Right atrium auricular region (tissue), 2 donors: ENCODE results near the gene ERCC2. TPM values are rescaled to one million over a fixed set of nuclear protein-coding genes. Genes with fewer than 3 reads are reported as not detected.

Experiments used
- DNase-seq: peaks from one replicate; pipeline ENCODE4 v3.0.0-alpha.2; 2019; ENCODE audit warnings: low spot score
- H3K27ac ChIP-seq, 2 donors: fragments of 200-600 bp; sonication (generic); 1 replicate in 1 of 2; 2 replicates in 1 of 2; pipeline ENCODE4 v1.5.1; 2016 to 2019
- H3K27me3 ChIP-seq, 2 donors: fragments of 200-600 bp; sonication (generic); one replicate each; pipeline versions ENCODE4 v1.5.1 to v1.6.0; 2017 to 2019
- H3K36me3 ChIP-seq: fragments of 200-600 bp; sonication (generic); one replicate; pipeline ENCODE4 v1.5.1; 2016
- H3K4me1 ChIP-seq, 2 donors: fragments of 200-600 bp; sonication (generic); one replicate each; pipeline versions ENCODE4 v1.5.1 to v1.6.0; 2017 to 2019
- H3K4me3 ChIP-seq, 2 donors: fragments of 200-600 bp; sonication (generic); 1 replicate in 1 of 2; 2 replicates in 1 of 2; pipeline ENCODE4 v1.5.1; 2017 to 2019; ENCODE audit warnings: mild to moderate bottlenecking in 1 of 2, moderate library complexity in 1 of 2
- H3K9me3 ChIP-seq, 2 donors: fragments of 200-600 bp; sonication (generic); one replicate each; pipeline ENCODE4 v1.5.1; 2019
- total RNA-seq, 2 donors: library from RNA; depleted of rRNA; stranded (reverse); fragments of >200 nt; gene quantifications; one replicate each; pipeline ENCODE4 v1.1.0, GENCODE V29; 2016
- TF ChIP-seq, protein P1 (sequence below), 2 donors: fragments of 200-600 bp; sonication (generic); IDR thresholded peaks; one replicate each; pipeline ENCODE4 v1.5.1; 2019; ENCODE audit warnings: antibody characterized with exemption in 2 of 2

Gene ERCC2
- total RNA-seq, 2 donors from 2014 or later = 8.6 to 11.2 TPM

DNA sequence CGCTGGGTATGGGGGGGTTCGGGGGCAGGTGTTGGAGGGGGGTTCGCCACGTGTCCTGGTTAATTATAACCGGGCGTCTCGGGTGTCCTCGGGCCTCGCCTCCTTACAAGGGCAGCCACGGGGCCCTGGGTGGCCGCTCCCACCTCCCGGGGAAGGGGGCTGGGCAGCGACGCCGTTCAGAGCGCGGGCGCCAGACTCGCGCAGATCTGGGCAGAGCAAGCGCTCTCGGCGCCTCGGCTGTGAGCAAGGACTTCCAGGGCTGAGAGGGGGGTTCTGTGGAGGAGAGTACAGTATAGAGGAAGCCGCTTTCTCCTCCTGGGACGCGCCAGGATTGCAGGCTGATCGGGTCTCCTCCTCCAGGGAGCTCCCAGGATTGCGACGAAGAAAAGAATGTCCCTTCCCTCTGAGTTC lies 46.7 kb downstream of the ERCC2 start:
- H3K27me3 ChIP-seq = no peaks in the 10 kb centered on the region
- peak overlapping the region; percentile 86 to 95 for H3K27ac ChIP-seq
- H3K4me3 ChIP-seq = peak overlapping the region; percentile 56
- H3K36me3 ChIP-seq = peaks cover 9% of the 10 kb centered on the region
- DNase-seq = peak; percentile 67
- no peaks in the 10 kb centered on the region for H3K9me3 ChIP-seq
- TF ChIP-seq, protein P1, sequence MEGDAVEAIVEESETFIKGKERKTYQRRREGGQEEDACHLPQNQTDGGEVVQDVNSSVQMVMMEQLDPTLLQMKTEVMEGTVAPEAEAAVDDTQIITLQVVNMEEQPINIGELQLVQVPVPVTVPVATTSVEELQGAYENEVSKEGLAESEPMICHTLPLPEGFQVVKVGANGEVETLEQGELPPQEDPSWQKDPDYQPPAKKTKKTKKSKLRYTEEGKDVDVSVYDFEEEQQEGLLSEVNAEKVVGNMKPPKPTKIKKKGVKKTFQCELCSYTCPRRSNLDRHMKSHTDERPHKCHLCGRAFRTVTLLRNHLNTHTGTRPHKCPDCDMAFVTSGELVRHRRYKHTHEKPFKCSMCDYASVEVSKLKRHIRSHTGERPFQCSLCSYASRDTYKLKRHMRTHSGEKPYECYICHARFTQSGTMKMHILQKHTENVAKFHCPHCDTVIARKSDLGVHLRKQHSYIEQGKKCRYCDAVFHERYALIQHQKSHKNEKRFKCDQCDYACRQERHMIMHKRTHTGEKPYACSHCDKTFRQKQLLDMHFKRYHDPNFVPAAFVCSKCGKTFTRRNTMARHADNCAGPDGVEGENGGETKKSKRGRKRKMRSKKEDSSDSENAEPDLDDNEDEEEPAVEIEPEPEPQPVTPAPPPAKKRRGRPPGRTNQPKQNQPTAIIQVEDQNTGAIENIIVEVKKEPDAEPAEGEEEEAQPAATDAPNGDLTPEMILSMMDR (IDR thresholded peaks at IDR 0.05) = no peak
- peaks cover 0 to 26% of the 10 kb centered on the region in 2 donors for H3K4me1 ChIP-seq

DNA sequence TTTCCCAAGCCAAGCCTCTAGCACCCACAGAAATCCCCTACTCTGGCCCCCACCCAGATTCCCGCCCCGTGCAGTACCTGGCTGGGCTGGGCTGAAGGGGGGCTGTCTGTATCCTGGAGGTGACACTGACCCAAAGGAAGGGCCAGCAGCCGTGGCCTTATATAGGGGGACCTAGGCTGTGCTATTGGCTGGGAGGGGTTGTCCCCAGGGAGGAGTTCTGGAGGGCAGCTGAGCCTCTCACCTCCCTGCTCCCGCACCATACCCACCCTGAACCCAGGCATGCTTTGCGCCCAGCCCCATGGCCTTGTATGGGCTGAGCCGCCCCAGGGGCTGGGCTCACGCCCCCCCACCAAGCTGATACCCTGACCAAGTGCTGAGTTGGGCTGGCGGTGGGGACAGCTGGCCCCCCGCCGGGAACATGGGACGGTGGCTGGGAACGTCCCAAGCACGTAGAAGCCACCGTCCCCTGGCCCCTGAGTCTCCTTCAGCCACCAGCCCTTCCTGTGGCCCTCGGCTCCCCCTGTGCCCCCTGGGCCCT lies 47.6 kb downstream of the ERCC2 start, which contains the start of gene CKM:
Gene CKM, minus strand, starts transcription at position 132 of the 538 bp plus-strand sequence. CDS start 3,162 bp downstream, outside the sequence.
- peak; percentile 68 for DNase-seq
- H3K9me3 ChIP-seq = no peaks in the 10 kb centered on the region
- peaks cover 0 to 34% of the 10 kb centered on the region in 2 donors for H3K4me1 ChIP-seq
- peak within 1 kb of the TSS; percentile 86 to 95 for H3K27ac ChIP-seq
- peaks cover 17% of the 10 kb centered on the region for H3K36me3 ChIP-seq
- H3K27me3 ChIP-seq = no peaks in the 10 kb centered on the region
- peak within 1 kb of the TSS; percentile 56 for H3K4me3 ChIP-seq
- TF ChIP-seq, protein P1 (IDR thresholded peaks at IDR 0.05) = no peak

DNA sequence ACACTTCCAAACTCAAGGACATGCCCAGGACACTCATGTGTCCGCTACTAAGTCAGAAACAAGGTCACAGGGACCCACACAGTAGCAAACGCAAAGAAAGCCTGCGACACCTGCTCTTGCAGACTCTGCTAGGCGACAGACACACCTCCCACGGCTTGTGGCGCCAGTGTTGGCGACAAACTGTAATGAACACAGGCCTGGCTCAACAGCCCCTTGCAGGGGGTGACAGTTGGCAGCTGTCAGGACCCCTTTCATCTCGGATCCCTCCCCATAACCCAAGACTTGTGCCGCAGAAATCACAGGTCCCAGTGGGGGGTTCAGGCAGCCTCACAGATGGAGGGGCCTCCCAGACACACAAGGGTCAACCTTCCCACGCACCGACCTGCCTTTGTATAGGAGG lies 48.1 kb downstream of the ERCC2 start:
- Histone ChIP-seq H3K27ac (peak overlapping the region; percentile 84 to 95), H3K4me3 (peak overlapping the region; percentile 56), H3K4me1 (peaks cover 0 to 37% of the 10 kb centered on the region in 2 donors), H3K9me3 (no peaks in the 10 kb centered on the region), H3K27me3 (no peaks in the 10 kb centered on the region), H3K36me3 (peaks cover 22% of the 10 kb centered on the region)
- no peak for DNase-seq
- TF ChIP-seq, protein P1 (IDR thresholded peaks at IDR 0.05) = no peak

DNA sequence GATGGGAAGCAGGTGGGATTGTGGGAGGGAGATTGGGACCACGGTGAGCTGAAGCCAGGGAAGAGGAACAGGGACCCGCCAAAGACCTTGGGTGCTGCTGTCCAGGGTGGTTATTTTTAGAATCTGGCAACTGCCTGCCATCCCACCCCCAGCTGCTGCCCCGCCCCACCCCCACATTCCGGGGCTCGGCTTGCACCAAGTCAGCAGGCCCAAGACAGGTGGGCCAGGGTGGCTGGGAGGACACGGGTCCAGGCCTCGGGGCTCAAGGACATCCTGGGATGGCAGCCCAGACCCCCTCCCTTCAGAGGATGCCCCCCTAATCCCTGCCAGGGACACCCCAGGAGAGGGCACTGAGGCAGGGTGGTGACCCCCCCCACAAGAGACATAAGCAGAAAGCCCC lies 48.5 kb downstream of the ERCC2 start:
- TF ChIP-seq, protein P1 (IDR thresholded peaks at IDR 0.05) = no peak
- H3K4me3 ChIP-seq = peak overlapping the region; percentile 56
- no peak for DNase-seq
- peaks cover 26% of the 10 kb centered on the region for H3K36me3 ChIP-seq
- no peaks in the 10 kb centered on the region for H3K27me3 ChIP-seq
- peaks cover 0 to 37% of the 10 kb centered on the region in 2 donors for H3K4me1 ChIP-seq
- H3K27ac ChIP-seq = peak overlapping the region; percentile 84 to 95
- H3K9me3 ChIP-seq = no peaks in the 10 kb centered on the region

DNA sequence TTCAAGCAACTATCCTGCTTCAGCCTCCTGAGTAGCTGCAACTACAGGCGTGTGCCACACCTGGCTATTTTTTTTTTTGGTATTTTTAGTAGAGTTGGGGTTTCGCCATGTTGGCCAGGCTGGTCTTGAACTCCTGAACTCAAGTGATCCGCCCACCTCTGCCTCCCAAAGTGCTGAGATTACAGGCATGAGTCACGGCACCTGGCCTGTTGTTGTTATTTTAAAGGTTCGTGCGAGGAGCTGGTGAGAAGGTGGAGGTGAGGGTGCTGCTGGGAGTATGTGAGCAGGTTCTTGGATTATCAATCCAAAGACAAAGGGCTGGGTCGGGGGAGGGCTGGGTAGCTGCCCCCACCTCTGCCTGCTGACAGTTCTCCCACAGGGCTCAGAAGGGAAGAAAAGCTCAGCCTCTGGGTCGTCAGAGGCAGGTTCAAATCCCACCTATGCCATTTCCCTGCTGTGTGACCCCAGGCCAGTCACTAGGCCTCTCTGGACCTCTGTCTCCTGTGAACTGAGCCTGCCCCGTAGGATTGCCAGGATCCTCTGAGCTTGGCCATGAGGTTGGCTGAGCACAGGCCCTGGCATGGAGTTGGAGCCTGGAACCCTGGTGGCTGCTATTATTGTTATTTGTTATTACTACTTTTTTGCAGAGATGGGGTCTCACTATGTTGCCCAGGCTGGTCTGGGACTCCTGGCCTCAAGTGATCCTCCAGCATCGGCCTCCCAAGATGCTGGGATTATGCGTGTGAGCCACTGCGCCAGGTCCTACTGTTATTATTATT lies 49.2 kb downstream of the ERCC2 start:
- Histone ChIP-seq H3K27ac (peak overlapping the region; percentile 84 to 95), H3K4me1 (peaks cover 0 to 32% of the 10 kb centered on the region in 2 donors), H3K27me3 (no peaks in the 10 kb centered on the region), H3K36me3 (peaks cover 33% of the 10 kb centered on the region), H3K9me3 (no peaks in the 10 kb centered on the region), H3K4me3 (peak overlapping the region; percentile 56)
- no peak for DNase-seq
- TF ChIP-seq, protein P1 (IDR thresholded peaks at IDR 0.05) = no peak
